Osteoblast (primary cell): ENCODE measurements around the gene TNFAIP8L2. TPM values are rescaled to one million over a fixed set of nuclear protein-coding genes. Genes with fewer than 3 reads are reported as not detected.

Source experiments
- DNase-seq: peaks from one replicate; pipeline ENCODE4 v3.0.0; 2011; ENCODE audit warnings: low spot score, mixed read lengths; ENCODE audit not compliant: insufficient read length; ENCODE audit errors: missing footprints
- H2AFZ ChIP-seq: 2 replicates; pipeline ENCODE4 v1.6.0; 2011; ENCODE audit warnings: mild to moderate bottlenecking, low read length
- H3K27ac ChIP-seq: 2 replicates; pipeline ENCODE4 v1.5.1; 2011; ENCODE audit warnings: mild to moderate bottlenecking, low read depth, low read length, moderate library complexity
- H3K27me3 ChIP-seq: 2 replicates; pipeline ENCODE4 v1.6.0; 2012; ENCODE audit warnings: mild to moderate bottlenecking, control low read depth, inconsistent platforms, low read length, moderate library complexity; ENCODE audit not compliant: insufficient read depth
- H3K36me3 ChIP-seq: 2 replicates; pipeline ENCODE4 v1.5.1; 2011; ENCODE audit warnings: mild to moderate bottlenecking, low read length, control low read depth, moderate library complexity; ENCODE audit not compliant: insufficient read depth
- H3K4me1 ChIP-seq: 2 replicates; pipeline ENCODE4 v1.5.1; 2011; ENCODE audit warnings: mild to moderate bottlenecking, low read length, control low read depth, moderate library complexity; ENCODE audit not compliant: insufficient read depth
- H3K4me2 ChIP-seq: 2 replicates; pipeline ENCODE4 v1.6.0; 2011; ENCODE audit warnings: mild to moderate bottlenecking, low read length; ENCODE audit not compliant: insufficient read depth
- H3K4me3 ChIP-seq: fragments of 200-600 bp; sonication (generic); 3 replicates; pipeline ENCODE4 v1.5.1; 2012; ENCODE audit warnings: mild to moderate bottlenecking, low read length, inconsistent platforms; ENCODE audit not compliant: insufficient read depth
- H3K79me2 ChIP-seq: 2 replicates; pipeline ENCODE4 v1.6.0; 2012; ENCODE audit warnings: mild to moderate bottlenecking, low read length, control low read depth, inconsistent platforms; ENCODE audit not compliant: insufficient read depth
- H3K9me3 ChIP-seq: 2 replicates; pipeline ENCODE4 v1.5.1; 2011; ENCODE audit warnings: low read depth, low read length, control low read depth
- H4K20me1 ChIP-seq: 2 replicates; pipeline ENCODE4 v1.6.0; 2012; ENCODE audit warnings: mild to moderate bottlenecking, low read length, control low read depth; ENCODE audit not compliant: insufficient read depth
- total RNA-seq: library from RNA; depleted of rRNA; stranded (reverse); fragments of >200 nt; gene quantifications from 2 replicates; pipeline ENCODE4 v1.2.3, GENCODE V29; 2012
- TF ChIP-seq, protein P1 (sequence below): IDR thresholded peaks from 2 replicates; pipeline ENCODE4 v1.5.1; 2011; ENCODE audit warnings: mild to moderate bottlenecking, low read depth, low read length, moderate library complexity; ENCODE audit errors: extremely low read depth

Gene TNFAIP8L2
- total RNA-seq, 1 donor, result not detected

DNA sequence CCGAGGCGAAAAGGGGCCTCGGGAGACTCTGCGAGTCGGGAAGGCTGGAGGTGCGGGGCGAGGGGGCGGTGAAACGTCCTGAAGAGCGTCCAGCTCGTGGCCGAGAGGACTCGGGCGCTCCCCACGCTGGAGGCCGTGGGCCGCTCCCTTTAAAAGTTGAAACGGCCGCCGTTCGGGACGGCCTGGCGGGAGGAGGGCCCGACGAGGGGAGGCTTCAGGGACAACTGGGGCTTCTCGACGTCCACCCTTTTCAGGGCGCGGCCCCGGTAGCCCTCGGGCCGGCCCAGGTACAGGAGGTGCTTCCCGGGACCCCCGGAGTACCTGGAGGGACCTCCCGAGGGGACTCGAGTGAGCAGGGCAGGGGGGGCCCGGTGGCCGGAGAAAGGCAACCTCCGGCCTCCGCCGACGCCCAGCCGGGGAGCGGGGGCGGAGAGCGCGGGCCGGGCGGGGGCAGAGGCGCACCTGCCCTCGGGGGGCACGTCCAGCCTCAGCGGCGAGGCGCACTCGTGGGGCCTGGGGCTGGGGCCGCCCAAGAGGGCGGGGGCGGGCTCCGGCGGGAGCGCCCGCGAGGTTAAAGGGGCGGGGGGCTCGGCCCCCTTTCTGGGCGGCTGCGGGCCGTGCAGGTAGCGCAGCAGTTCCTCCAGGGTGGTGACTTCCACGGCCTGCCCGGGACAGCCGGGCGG is 24.0 kb upstream of the TNFAIP8L2 start:
- Histone ChIP-seq H3K9me3 (no peaks in the 10 kb centered on the region), H2AFZ (peak overlapping the region; percentile 83), H3K27ac (no peak overlapping the region), H3K4me3 (no peak overlapping the region), H3K4me1 (peaks cover 10% of the 10 kb centered on the region), H3K79me2 (no peaks in the 10 kb centered on the region), H3K27me3 (no peaks in the 10 kb centered on the region), H4K20me1 (no peaks in the 10 kb centered on the region), H3K4me2 (peak overlapping the region; percentile 91), H3K36me3 (no peaks in the 10 kb centered on the region)
- TF ChIP-seq, protein P1, sequence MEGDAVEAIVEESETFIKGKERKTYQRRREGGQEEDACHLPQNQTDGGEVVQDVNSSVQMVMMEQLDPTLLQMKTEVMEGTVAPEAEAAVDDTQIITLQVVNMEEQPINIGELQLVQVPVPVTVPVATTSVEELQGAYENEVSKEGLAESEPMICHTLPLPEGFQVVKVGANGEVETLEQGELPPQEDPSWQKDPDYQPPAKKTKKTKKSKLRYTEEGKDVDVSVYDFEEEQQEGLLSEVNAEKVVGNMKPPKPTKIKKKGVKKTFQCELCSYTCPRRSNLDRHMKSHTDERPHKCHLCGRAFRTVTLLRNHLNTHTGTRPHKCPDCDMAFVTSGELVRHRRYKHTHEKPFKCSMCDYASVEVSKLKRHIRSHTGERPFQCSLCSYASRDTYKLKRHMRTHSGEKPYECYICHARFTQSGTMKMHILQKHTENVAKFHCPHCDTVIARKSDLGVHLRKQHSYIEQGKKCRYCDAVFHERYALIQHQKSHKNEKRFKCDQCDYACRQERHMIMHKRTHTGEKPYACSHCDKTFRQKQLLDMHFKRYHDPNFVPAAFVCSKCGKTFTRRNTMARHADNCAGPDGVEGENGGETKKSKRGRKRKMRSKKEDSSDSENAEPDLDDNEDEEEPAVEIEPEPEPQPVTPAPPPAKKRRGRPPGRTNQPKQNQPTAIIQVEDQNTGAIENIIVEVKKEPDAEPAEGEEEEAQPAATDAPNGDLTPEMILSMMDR, result no peak
- DNase-seq, result peak; percentile 71

DNA sequence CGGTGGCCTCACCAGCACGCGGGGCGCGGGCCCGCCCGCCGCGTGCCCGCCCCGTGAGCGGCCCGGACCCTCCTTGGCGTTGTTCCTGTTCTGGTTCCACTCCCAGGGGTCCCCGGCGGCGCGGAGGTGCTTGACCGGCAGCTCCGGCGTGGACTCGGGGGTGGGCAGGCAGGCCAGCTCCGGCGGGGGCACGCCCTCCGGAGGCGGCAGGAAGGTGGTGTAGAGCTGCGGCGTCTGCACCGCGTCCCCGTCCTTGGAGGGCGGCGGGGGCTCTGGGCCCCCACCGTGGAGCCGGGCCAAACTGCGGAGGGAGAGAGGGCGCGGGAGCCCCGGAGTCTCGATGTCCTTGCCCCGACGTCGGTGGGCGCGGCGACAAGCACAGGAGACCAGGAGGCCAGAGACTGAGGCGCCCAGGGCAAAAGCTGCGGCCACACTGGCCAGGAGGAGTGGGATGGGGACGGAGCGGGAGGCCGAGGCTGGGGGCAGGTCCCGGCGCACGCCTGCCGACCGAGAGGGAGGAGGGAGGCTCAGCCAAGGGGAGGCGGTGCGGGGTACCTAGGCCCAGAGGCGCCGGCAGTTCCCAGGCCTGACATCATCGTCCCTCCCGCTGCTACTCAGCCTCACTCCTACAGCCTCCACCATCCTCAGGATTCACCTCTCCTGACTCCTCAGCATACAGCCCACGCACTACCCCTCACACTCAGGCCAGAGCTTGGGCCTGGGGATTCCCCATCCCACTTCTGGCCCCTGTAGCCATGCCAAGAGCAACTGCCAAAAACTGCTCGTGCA is 23.2 kb upstream of the TNFAIP8L2 start:
- Histone ChIP-seq H3K4me2 (no peak overlapping the region), H3K36me3 (no peaks in the 10 kb centered on the region), H3K4me1 (peaks cover 10% of the 10 kb centered on the region), H3K27ac (no peak overlapping the region), H3K9me3 (no peaks in the 10 kb centered on the region), H3K27me3 (no peaks in the 10 kb centered on the region), H2AFZ (no peak overlapping the region), H4K20me1 (no peaks in the 10 kb centered on the region), H3K79me2 (no peaks in the 10 kb centered on the region), H3K4me3 (no peak overlapping the region)
- TF ChIP-seq, protein P1, result no peak
- DNase-seq, result peak; percentile 80

DNA sequence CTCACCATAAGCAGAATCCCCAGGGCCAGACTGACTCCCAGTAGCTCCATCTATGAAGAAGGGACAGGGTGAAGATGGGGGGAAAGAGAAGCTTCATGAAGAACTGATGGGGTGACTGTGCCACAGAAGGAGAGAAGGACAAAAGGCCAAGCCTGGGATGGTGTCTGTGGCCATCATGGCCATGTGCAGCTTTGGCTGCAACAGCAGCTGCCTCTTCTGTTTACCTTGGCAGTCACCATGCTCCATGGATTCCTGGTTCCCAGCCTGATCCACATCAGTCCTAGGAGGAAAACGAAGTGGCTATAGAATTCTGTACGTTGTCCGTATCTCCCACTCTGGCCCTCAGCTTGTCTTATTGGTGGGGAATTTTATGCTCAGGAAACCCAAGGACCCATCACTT is 22.1 kb upstream of the TNFAIP8L2 start:
- DNase-seq, result peak; percentile 51
- no peak overlapping the region for H2AFZ ChIP-seq
- H4K20me1 ChIP-seq, result no peaks in the 10 kb centered on the region
- H3K4me2 ChIP-seq, result no peak overlapping the region
- H3K27me3 ChIP-seq, result no peaks in the 10 kb centered on the region
- no peaks in the 10 kb centered on the region for H3K9me3 ChIP-seq
- TF ChIP-seq, protein P1, result no peak
- H3K4me3 ChIP-seq, result no peak overlapping the region
- H3K79me2 ChIP-seq, result no peaks in the 10 kb centered on the region
- H3K4me1 ChIP-seq, result peaks cover 8% of the 10 kb centered on the region
- no peak overlapping the region for H3K27ac ChIP-seq
- no peaks in the 10 kb centered on the region for H3K36me3 ChIP-seq

DNA sequence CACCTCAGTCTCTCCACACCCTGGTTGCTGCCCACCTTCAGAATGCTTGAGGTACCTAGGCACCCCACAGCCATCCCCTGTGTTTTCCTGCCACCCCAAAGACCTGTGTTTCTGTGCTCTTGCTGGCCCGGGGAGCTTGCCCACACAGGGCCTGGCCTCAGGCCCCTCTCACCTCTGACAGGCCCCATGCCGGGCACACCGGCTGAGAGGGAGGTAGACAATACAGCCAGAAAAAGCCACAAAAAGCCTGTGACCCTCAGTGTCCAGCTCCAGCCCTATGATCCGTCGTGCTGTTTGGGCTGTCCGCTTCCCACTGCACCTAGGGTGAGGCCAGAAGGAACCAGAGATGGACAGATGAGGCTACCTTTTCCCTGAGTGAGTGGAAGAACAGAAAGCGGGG is 21.5 kb upstream of the TNFAIP8L2 start:
- Histone ChIP-seq H3K4me1 (peaks cover 4% of the 10 kb centered on the region), H3K4me3 (no peak overlapping the region), H3K27me3 (no peaks in the 10 kb centered on the region), H3K79me2 (no peaks in the 10 kb centered on the region), H3K27ac (no peak overlapping the region), H4K20me1 (no peaks in the 10 kb centered on the region), H3K4me2 (no peak overlapping the region), H3K9me3 (no peaks in the 10 kb centered on the region), H3K36me3 (no peaks in the 10 kb centered on the region), H2AFZ (no peak overlapping the region)
- DNase-seq, result peak; percentile 86
- TF ChIP-seq, protein P1, result no peak
